GM12878 (cell line): ENCODE results near the gene MYO10. TPM values are rescaled to one million over a fixed set of nuclear protein-coding genes. Genes with fewer than 3 reads are reported as not detected.

Experiments used
- ATF7 ChIP-seq: fragments of 450-650 bp; IDR thresholded peaks from 2 replicates; pipeline ENCODE4 v1.6.1; 2016; ENCODE audit warnings: low read depth, mild to moderate bottlenecking
- BACH1 ChIP-seq: fragments of 450-650 bp; IDR thresholded peaks from 2 replicates; pipeline ENCODE4 v1.6.1; 2017; ENCODE audit warnings: mild to moderate bottlenecking, borderline replicate concordance
- CBFB ChIP-seq: IDR thresholded peaks from 2 replicates; pipeline ENCODE4 v1.6.1; 2016; ENCODE audit warnings: antibody characterized with exemption, low read depth
- FOXM1 ChIP-seq: IDR thresholded peaks from 2 replicates; pipeline ENCODE4 v1.6.1; 2012; ENCODE audit warnings: low read depth, mild to moderate bottlenecking, inconsistent platforms, low read length, moderate library complexity
- GATAD2B ChIP-seq: fragments of 450-650 bp; conservative IDR thresholded peaks from 2 replicates; pipeline ENCODE4 v1.6.1; 2017; ENCODE audit warnings: low read depth, mild to moderate bottlenecking, moderate library complexity
- IKZF1 ChIP-seq: fragments of 450-650 bp; conservative IDR thresholded peaks from 2 replicates; pipeline ENCODE4 v1.6.1; 2017; ENCODE audit warnings: antibody characterized with exemption, mild to moderate bottlenecking
- IRF4 ChIP-seq: IDR thresholded peaks from 2 replicates; pipeline ENCODE4 v1.6.1; 2011; ENCODE audit warnings: low read depth, low read length
- KLF5 ChIP-seq: fragments of 450-650 bp; IDR thresholded peaks from 2 replicates; pipeline ENCODE4 v1.6.1; 2014; ENCODE audit warnings: mild to moderate bottlenecking; ENCODE audit not compliant: partially characterized antibody
- MTA3 ChIP-seq: IDR thresholded peaks from 2 replicates; pipeline ENCODE4 v1.6.1; 2012; ENCODE audit warnings: low read length, inconsistent platforms, borderline replicate concordance
- RCOR1 ChIP-seq: conservative IDR thresholded peaks from 2 replicates; pipeline ENCODE4 v1.6.1; 2012; ENCODE audit warnings: low read depth, low read length, improper control_type of control experiment
- SPI1 ChIP-seq: IDR thresholded peaks from 2 replicates; pipeline ENCODE4 v1.6.1; 2011; ENCODE audit warnings: low read depth, mild to moderate bottlenecking, low read length, moderate library complexity, borderline replicate concordance; ENCODE audit not compliant: insufficient read depth
- TAF1 ChIP-seq: IDR thresholded peaks from 2 replicates; pipeline ENCODE4 v1.6.1; 2011; ENCODE audit warnings: mild to moderate bottlenecking, low read depth, low read length, borderline replicate concordance
- TARDBP ChIP-seq: IDR thresholded peaks from 2 replicates; pipeline ENCODE4 v1.6.1; 2016; ENCODE audit warnings: borderline replicate concordance
- YBX1 ChIP-seq: fragments of 450-650 bp; IDR thresholded peaks from 2 replicates; pipeline ENCODE4 v1.6.1; 2016; ENCODE audit warnings: antibody characterized with exemption
- polyA plus RNA-seq, 11 experiments: library from polyadenylated mRNA; depleted of rRNA in 4 of 11; unstranded in 6 of 11; stranded (reverse) in 5 of 11; fragments of >200 nt; fragmentation: Nextera tagmentation in 4 of 11; fragmentation: Illumina TruSeq in 1 of 11; extraction: Ambion mirVana in 4 of 11; extraction: Trizol in 1 of 11; gene quantifications; 1 replicate in 1 of 11; 2 replicates in 10 of 11; pipeline versions ENCODE4 v1.2.1 to v1.2.3, GENCODE V29; 2011 to 2016; ENCODE audit warnings: inconsistent platforms in 2 of 11, missing spikeins in 2 of 11, low read depth in 1 of 11
- total RNA-seq, 4 experiments: library from RNA; depleted of rRNA in 3 of 4; stranded (reverse); fragments of >200 nt in 3 of 4; fragmentation: Illumina TruSeq in 1 of 4; extraction: Trizol in 1 of 4; gene quantifications; 2 replicates each; pipeline versions ENCODE4 v1.2.1 to v1.2.3, GENCODE V29; 2013 to 2021
- TF ChIP-seq, protein P1 (sequence below): fragments of 450-650 bp; IDR thresholded peaks from 2 replicates; pipeline ENCODE4 v1.6.1; 2017; ENCODE audit warnings: mild to moderate bottlenecking, moderate library complexity
- TF ChIP-seq, protein P2 (sequence below): fragments of 450-650 bp; IDR thresholded peaks from 2 replicates; pipeline ENCODE4 v1.6.1; 2016; ENCODE audit warnings: mild to moderate bottlenecking
- TF ChIP-seq, protein P3 (sequence below): fragments of 450-650 bp; IDR thresholded peaks from 2 replicates; pipeline ENCODE4 v1.6.1; 2016; ENCODE audit warnings: mild to moderate bottlenecking
- TF ChIP-seq, protein P4 (sequence below): fragments of 450-650 bp; formaldehyde crosslinking; IDR thresholded peaks from 2 replicates; pipeline ENCODE4 v1.5.0; 2022; ENCODE audit warnings: mild to moderate bottlenecking, missing genetic modification characterization

MYO10 gene
- total and polyA plus RNA-seq, 10 of the 15 experiments (the other 5 are each of a cell fraction or from before 2014, with no cell fraction given) = 0.02 to 0.77 (median 0.17) TPM

DNA sequence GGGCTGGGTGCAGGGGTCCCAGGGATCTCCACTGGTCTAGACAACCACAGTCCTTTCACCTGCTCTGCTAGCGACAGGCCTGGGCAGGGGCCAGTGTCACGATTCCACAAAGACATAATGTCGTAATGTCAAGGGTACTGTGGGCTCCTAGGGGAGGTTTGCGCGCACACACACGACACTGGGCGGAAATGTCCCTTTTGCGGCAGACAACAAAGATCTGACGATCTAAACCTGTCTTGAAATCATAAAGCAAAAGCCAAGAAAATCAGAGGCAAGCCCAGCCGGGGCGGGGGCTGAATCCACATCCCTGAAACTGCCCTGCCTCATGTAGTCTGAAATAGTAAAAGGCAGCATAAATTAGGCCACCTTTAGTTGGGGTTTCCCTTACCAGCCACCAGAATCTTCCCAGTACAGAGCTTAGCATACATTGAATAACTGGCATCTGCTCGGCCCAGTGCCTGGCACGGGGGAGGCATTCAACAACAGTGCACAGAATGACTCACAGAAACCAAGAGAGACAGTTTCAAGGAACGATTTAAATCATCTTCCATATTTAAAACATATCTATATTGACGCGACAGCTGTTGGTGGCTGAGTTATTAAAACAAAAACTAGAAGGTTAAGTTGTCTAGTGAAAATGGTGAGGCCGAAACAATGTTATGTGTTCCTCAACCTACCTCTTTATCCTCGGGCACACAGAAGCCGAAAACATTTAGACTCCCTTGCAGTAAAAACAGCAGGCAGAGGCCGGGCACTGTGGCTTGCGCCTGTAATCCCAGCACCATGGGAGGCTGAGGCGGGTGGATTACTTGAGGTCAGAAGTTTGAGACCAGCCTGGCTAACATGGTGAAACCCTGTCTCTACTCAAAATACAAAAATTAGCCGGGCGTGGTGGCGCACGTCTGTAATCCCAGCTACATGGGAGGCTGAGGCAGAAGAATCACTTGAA is 151.0 kb downstream of the MYO10 start (continued):
- TF ChIP-seq, protein P1, sequence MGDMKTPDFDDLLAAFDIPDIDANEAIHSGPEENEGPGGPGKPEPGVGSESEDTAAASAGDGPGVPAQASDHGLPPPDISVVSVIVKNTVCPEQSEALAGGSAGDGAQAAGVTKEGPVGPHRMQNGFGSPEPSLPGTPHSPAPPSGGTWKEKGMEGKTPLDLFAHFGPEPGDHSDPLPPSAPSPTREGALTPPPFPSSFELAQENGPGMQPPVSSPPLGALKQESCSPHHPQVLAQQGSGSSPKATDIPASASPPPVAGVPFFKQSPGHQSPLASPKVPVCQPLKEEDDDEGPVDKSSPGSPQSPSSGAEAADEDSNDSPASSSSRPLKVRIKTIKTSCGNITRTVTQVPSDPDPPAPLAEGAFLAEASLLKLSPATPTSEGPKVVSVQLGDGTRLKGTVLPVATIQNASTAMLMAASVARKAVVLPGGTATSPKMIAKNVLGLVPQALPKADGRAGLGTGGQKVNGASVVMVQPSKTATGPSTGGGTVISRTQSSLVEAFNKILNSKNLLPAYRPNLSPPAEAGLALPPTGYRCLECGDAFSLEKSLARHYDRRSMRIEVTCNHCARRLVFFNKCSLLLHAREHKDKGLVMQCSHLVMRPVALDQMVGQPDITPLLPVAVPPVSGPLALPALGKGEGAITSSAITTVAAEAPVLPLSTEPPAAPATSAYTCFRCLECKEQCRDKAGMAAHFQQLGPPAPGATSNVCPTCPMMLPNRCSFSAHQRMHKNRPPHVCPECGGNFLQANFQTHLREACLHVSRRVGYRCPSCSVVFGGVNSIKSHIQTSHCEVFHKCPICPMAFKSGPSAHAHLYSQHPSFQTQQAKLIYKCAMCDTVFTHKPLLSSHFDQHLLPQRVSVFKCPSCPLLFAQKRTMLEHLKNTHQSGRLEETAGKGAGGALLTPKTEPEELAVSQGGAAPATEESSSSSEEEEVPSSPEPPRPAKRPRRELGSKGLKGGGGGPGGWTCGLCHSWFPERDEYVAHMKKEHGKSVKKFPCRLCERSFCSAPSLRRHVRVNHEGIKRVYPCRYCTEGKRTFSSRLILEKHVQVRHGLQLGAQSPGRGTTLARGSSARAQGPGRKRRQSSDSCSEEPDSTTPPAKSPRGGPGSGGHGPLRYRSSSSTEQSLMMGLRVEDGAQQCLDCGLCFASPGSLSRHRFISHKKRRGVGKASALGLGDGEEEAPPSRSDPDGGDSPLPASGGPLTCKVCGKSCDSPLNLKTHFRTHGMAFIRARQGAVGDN = no peak
- TF ChIP-seq, protein P2, sequence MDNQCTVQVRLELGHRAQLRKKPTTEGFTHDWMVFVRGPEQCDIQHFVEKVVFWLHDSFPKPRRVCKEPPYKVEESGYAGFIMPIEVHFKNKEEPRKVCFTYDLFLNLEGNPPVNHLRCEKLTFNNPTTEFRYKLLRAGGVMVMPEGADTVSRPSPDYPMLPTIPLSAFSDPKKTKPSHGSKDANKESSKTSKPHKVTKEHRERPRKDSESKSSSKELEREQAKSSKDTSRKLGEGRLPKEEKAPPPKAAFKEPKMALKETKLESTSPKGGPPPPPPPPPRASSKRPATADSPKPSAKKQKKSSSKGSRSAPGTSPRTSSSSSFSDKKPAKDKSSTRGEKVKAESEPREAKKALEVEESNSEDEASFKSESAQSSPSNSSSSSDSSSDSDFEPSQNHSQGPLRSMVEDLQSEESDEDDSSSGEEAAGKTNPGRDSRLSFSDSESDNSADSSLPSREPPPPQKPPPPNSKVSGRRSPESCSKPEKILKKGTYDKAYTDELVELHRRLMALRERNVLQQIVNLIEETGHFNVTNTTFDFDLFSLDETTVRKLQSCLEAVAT = no peak
- no peak for TF ChIP-seq BACH1
- TF ChIP-seq RCOR1 = no peak
- no peak for TF ChIP-seq TARDBP
- TF ChIP-seq, protein P3, sequence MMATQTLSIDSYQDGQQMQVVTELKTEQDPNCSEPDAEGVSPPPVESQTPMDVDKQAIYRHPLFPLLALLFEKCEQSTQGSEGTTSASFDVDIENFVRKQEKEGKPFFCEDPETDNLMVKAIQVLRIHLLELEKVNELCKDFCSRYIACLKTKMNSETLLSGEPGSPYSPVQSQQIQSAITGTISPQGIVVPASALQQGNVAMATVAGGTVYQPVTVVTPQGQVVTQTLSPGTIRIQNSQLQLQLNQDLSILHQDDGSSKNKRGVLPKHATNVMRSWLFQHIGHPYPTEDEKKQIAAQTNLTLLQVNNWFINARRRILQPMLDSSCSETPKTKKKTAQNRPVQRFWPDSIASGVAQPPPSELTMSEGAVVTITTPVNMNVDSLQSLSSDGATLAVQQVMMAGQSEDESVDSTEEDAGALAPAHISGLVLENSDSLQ = 0 out of 2 replicates have a peak, but pooled peaks have one; percentile 29
- no peak for TF ChIP-seq ATF7
- TF ChIP-seq YBX1 = no peak
- peak; percentile 78; the same call in 1 of the 2 replicates for TF ChIP-seq FOXM1
- peak; percentile 57; the same call in 1 of the 2 replicates for TF ChIP-seq GATAD2B
- TF ChIP-seq, protein P4, sequence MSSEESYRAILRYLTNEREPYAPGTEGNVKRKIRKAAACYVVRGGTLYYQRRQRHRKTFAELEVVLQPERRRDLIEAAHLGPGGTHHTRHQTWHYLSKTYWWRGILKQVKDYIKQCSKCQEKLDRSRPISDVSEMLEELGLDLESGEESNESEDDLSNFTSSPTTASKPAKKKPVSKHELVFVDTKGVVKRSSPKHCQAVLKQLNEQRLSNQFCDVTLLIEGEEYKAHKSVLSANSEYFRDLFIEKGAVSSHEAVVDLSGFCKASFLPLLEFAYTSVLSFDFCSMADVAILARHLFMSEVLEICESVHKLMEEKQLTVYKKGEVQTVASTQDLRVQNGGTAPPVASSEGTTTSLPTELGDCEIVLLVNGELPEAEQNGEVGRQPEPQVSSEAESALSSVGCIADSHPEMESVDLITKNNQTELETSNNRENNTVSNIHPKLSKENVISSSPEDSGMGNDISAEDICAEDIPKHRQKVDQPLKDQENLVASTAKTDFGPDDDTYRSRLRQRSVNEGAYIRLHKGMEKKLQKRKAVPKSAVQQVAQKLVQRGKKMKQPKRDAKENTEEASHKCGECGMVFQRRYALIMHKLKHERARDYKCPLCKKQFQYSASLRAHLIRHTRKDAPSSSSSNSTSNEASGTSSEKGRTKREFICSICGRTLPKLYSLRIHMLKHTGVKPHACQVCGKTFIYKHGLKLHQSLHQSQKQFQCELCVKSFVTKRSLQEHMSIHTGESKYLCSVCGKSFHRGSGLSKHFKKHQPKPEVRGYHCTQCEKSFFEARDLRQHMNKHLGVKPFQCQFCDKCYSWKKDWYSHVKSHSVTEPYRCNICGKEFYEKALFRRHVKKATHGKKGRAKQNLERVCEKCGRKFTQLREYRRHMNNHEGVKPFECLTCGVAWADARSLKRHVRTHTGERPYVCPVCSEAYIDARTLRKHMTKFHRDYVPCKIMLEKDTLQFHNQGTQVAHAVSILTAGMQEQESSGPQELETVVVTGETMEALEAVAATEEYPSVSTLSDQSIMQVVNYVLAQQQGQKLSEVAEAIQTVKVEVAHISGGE (CRISPR knock-in tag) = no peak
- TF ChIP-seq CBFB = peak; percentile 30; the same call in 1 of the 2 replicates
- peak; percentile 71 for TF ChIP-seq IKZF1
- TF ChIP-seq IRF4 = peak; percentile 88
- peak; percentile 56; the same call in 1 of the 2 replicates for TF ChIP-seq MTA3
- no peak for TF ChIP-seq KLF5
- no peak for TF ChIP-seq SPI1
- no peak for TF ChIP-seq TAF1
